Osteocyte (in vitro differentiated cells): ENCODE data around the gene STAT5B. TPM values are rescaled to one million over a fixed set of nuclear protein-coding genes. Genes with fewer than 3 reads are reported as not detected.

Source experiments
- DNase-seq: peaks from one replicate; pipeline ENCODE4 v3.0.0; 2021; ENCODE audit warnings: mixed read lengths; ENCODE audit not compliant: unreplicated experiment; ENCODE audit errors: extremely low spot score
- H3K27ac Mint-ChIP-seq: one replicate; pipeline ENCODE4 v1.8.0; 2021; ENCODE audit warnings: mild to moderate bottlenecking, mixed read lengths; ENCODE audit not compliant: unreplicated experiment
- H3K27me3 Mint-ChIP-seq: one replicate; pipeline ENCODE4 v1.8.0; 2021; ENCODE audit warnings: mixed read lengths; ENCODE audit not compliant: unreplicated experiment
- H3K36me3 Mint-ChIP-seq: one replicate; pipeline ENCODE4 v1.8.0; 2021; ENCODE audit warnings: mixed read lengths; ENCODE audit not compliant: unreplicated experiment
- H3K4me1 Mint-ChIP-seq: one replicate; pipeline ENCODE4 v1.8.0; 2021; ENCODE audit warnings: mixed read lengths; ENCODE audit not compliant: unreplicated experiment
- H3K4me3 Mint-ChIP-seq: one replicate; pipeline ENCODE4 v1.8.0; 2021; ENCODE audit warnings: mild to moderate bottlenecking, moderate library complexity, mixed read lengths; ENCODE audit not compliant: unreplicated experiment
- H3K9me3 Mint-ChIP-seq: one replicate; pipeline ENCODE4 v1.8.0; 2021; ENCODE audit warnings: mixed read lengths; ENCODE audit not compliant: unreplicated experiment
- total RNA-seq: library from RNA; stranded (reverse); gene quantifications from 2 replicates; pipeline ENCODE4 v1.2.1, GENCODE V29; 2021
- TF ChIP-seq, protein P1 (sequence below): fragments of 200-600 bp; sonication (generic); IDR thresholded peaks from 2 replicates; pipeline ENCODE4 v1.5.0; 2021; ENCODE audit warnings: antibody characterized with exemption, mild to moderate bottlenecking, moderate library complexity

The STAT5B gene
- total RNA-seq, 1 donor from 2014 or later: 41.3 TPM

GRCh38 chr17:42181851-42182207, 94.4 kb downstream of the STAT5B start:
- TF ChIP-seq, protein P1, sequence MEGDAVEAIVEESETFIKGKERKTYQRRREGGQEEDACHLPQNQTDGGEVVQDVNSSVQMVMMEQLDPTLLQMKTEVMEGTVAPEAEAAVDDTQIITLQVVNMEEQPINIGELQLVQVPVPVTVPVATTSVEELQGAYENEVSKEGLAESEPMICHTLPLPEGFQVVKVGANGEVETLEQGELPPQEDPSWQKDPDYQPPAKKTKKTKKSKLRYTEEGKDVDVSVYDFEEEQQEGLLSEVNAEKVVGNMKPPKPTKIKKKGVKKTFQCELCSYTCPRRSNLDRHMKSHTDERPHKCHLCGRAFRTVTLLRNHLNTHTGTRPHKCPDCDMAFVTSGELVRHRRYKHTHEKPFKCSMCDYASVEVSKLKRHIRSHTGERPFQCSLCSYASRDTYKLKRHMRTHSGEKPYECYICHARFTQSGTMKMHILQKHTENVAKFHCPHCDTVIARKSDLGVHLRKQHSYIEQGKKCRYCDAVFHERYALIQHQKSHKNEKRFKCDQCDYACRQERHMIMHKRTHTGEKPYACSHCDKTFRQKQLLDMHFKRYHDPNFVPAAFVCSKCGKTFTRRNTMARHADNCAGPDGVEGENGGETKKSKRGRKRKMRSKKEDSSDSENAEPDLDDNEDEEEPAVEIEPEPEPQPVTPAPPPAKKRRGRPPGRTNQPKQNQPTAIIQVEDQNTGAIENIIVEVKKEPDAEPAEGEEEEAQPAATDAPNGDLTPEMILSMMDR: no peak
- no peak for DNase-seq
- Mint-ChIP-seq H3K9me3 (no peaks in the 10 kb centered on the region), H3K4me3 (no peak overlapping the region), H3K27ac (no peak overlapping the region), H3K27me3 (peaks cover 46% of the 10 kb centered on the region), H3K36me3 (no peaks in the 10 kb centered on the region), H3K4me1 (peaks cover 23% of the 10 kb centered on the region)

DNA sequence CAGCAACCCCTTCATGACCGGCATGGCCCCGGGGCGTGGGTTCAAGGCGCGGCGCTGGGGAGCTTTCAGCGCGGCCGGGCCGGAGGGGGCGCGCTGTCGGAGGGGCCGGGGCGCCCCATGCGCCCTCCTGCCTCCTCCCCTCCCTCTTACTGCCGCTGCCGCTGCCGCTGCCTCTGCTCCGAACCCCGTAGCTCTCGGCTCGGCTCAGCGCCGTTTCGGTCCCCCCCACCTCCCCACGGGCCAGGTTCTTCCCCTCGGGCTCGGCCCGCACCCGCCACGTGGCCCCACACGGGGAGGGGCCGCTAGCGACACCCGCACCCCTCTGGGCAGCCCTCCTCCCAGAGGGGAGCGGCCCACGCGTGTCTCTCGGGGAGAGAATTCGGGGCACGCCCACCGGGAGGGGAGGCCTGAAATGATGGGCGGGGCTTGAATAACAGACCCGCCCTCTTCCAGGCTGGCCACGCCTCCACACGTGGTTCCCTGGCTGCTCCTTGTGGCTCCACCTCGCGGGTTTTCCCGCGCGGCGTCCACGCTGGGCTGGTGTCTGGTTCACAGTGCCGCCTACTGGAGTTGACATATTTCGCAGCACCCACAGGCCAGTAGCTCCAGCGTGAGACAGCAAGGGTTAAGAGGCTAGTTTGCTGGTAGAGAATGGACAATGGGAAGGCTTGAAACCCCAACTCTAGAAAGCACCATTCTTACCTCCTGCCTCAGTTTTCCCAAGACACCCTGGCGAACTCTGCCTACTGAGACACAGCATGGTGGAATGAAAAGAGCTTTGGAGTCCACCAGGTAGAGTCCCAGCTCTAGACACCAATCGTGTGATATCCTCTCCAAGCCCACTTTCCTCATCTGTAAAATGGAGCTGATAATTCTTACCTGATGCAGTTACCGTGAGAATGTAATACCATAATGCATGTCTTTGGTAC, 95.0 kb downstream of the STAT5B start, which contains the start of gene KCNH4:
Gene KCNH4 (minus strand): TSS at position 221 of the 929 bp plus-strand sequence. CDS start 197 bp downstream, at position 24.
- Mint-ChIP-seq H3K27me3 (peaks cover 44% of the 10 kb centered on the region), H3K36me3 (no peaks in the 10 kb centered on the region), H3K4me3 (no peak within 1 kb of the TSS), H3K27ac (no peak within 1 kb of the TSS), H3K9me3 (no peaks in the 10 kb centered on the region), H3K4me1 (peaks cover 23% of the 10 kb centered on the region)
- TF ChIP-seq, protein P1: peak; percentile 40
- no peak for DNase-seq

GRCh38 chr17:42180411-42180921, 95.7 kb downstream of the STAT5B start:
- no peak for DNase-seq
- Mint-ChIP-seq H3K27me3 (peaks cover 49% of the 10 kb centered on the region), H3K27ac (no peak overlapping the region), H3K36me3 (no peaks in the 10 kb centered on the region), H3K9me3 (no peaks in the 10 kb centered on the region), H3K4me3 (no peak overlapping the region), H3K4me1 (peaks cover 23% of the 10 kb centered on the region)
- TF ChIP-seq, protein P1: no peak

DNA sequence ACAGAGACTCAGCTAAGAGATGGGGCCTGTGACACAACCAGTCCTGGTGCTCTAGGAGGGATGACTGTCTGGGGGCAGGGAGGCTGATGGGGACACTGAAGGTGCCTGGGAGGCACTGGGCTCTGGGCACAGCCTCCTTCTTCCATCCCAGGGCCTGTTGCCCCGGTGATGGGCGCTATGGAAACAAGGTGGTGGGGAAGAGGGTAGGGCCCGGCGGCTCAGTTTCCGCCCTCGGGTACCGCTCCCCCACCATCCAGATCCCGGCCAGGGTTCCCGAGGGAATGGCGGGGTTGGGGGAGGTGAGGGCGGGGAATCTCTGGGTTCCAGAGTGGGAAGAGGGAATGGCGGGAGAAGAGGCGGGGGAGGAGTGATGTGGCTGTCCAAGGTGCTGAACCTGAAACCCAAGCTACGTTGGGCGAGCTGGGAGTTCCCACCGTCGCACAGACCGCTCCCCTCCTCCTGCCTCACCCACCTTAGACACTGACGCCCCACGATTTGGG, 96.2 kb downstream of the STAT5B start:
- TF ChIP-seq, protein P1: no peak
- no peak overlapping the region for H3K4me3 Mint-ChIP-seq
- H3K4me1 Mint-ChIP-seq: peaks cover 23% of the 10 kb centered on the region

GRCh38 chr17:42179335-42179734, 96.9 kb downstream of the STAT5B start:
- Mint-ChIP-seq H3K27ac (no peak overlapping the region), H3K4me3 (no peak overlapping the region), H3K36me3 (no peaks in the 10 kb centered on the region), H3K27me3 (peaks cover 59% of the 10 kb centered on the region), H3K9me3 (no peaks in the 10 kb centered on the region), H3K4me1 (peaks cover 20% of the 10 kb centered on the region)
- DNase-seq: no peak
- TF ChIP-seq, protein P1: no peak

More for the DNA sequence above, 96.2 kb downstream of the STAT5B start:
- DNase-seq: no peak
- H3K9me3 Mint-ChIP-seq: no peaks in the 10 kb centered on the region
- H3K36me3 Mint-ChIP-seq: no peaks in the 10 kb centered on the region
- peaks cover 54% of the 10 kb centered on the region for H3K27me3 Mint-ChIP-seq
- H3K27ac Mint-ChIP-seq: no peak overlapping the region
